ENCODE data around the gene TNFRSF1A. TPM values are rescaled to one million over a fixed set of nuclear protein-coding genes. Genes with fewer than 3 reads are reported as not detected.

TNFRSF1A gene
- total and polyA plus RNA-seq, 9 of the 15 experiments (the other 6 are each of a cell fraction or from before 2014, with no cell fraction given) = 0.76 to 43.5 (median 30.0) TPM

GRCh38 chr12:6377667-6377994, 35.8 kb upstream of the TNFRSF1A start (continued):
- TF ChIP-seq SRSF3 (IDR thresholded peaks at IDR 0.05; ENCODE audit: insufficient read depth, low read length) = no peak

GRCh38 chr12:6376870-6377666, 35.2 kb upstream of the TNFRSF1A start:
- H3K4me1 ChIP-seq (replicated peaks in 1 of 2; ENCODE audit: control insufficient read depth in 2 of 2, insufficient read depth in 2 of 2, low read length in 2 of 2) = peaks cover 17 to 31% of the 10 kb centered on the region in 2 experiments; a peak in 4 of 5 replicates
- ChIA-PET POLR2A (no interaction called here), CTCF (ENCODE audit: low intra/inter-chr PET ratio) (no interaction called here)
- ATAC-seq (peak; percentile 16; the same call in 2 of the 3 replicates), DNase-seq (ENCODE audit: extremely low read depth in 1 of 4, low spot score in 3 of 4) (no peak), FAIRE-seq (no peak)
- H3K27me3 ChIP-seq (ENCODE audit: control insufficient read depth in 2 of 2, insufficient read depth in 2 of 2, low read length in 2 of 2) = no peaks in the 10 kb centered on the region
- BruUV-seq (replicated peaks) = no TSS peak
- no peak overlapping the region for H3K4me2 ChIP-seq (ENCODE audit: insufficient read depth, low read length)
- no peaks in the 10 kb centered on the region for H3K79me2 ChIP-seq (ENCODE audit: control insufficient read depth, insufficient read depth, low read length)
- intact Hi-C loops (cut with micrococcal nuclease) (no loop called here), in situ Hi-C loops (cut with MboI) (no loop called here)
- no peak overlapping the region for H3K4me3 ChIP-seq
- H3K9me1 ChIP-seq (ENCODE audit: control insufficient read depth, insufficient read depth, low read length) = no peaks in the 10 kb centered on the region
- H3K9me3 ChIP-seq (replicated peaks; ENCODE audit: control insufficient read depth, insufficient read depth, low read depth, low read length) = no peaks in the 10 kb centered on the region
- no peak overlapping the region for H3K27ac ChIP-seq (ENCODE audit: extremely low read depth, low read depth, low read length)
- H3K9ac ChIP-seq (ENCODE audit: insufficient read depth in 1 of 2, low read depth in 2 of 2, low read length in 2 of 2) = peak overlapping the region in 1 of 2 experiments; percentile 45; a peak in 1 of 4 replicates
- H4K20me1 ChIP-seq (replicated peaks; ENCODE audit: control insufficient read depth, insufficient read depth, low read length) = no peaks in the 10 kb centered on the region
- TF ChIP-seq RBM15 (IDR thresholded peaks at IDR 0.05; ENCODE audit: insufficient read depth, low read length) = no peak
- peak; percentile 35; the same call in 1 of the 2 replicates for TF ChIP-seq SOX6 (IDR thresholded peaks at IDR 0.05)
- no peak for TF ChIP-seq PHB (CRISPR knock-in tag; IDR thresholded peaks at IDR 0.05)
- TF ChIP-seq TEAD1 (CRISPR knock-in tag; IDR thresholded peaks at IDR 0.05) = 0 out of 4 replicates have a peak, but pooled peaks of 1 of the 2 experiments have one; percentile 3
- no peak for TF ChIP-seq SFPQ (IDR thresholded peaks at IDR 0.05; ENCODE audit: low read depth, low read length)
- 0 out of 4 replicates have a peak, but pooled peaks of 1 of the 2 experiments have one; percentile 13 for TF ChIP-seq NRF1 (conservative IDR thresholded peaks at IDR 0.05 in 1 of 2, IDR thresholded peaks at IDR 0.05 in 1 of 2)
- no peak for TF ChIP-seq GTF2E2 (tag; IDR thresholded peaks at IDR 0.05)
- 41% methylated on average over 10 of the region's 10 CpGs for WGBS (ENCODE audit: insufficient coverage, low coverage, missing lambda C conversion rate)
- H2AFZ ChIP-seq (ENCODE audit: low read depth, low read length) = peak overlapping the region; percentile 46; the same call in 1 of the 2 replicates
- H3K36me3 ChIP-seq (ENCODE audit: control insufficient read depth, insufficient read depth, low read length) = no peaks in the 10 kb centered on the region

All from K562 (cell line).